Measurements from ENCODE around the gene ZSCAN21. TPM values are rescaled to one million over a fixed set of nuclear protein-coding genes. Genes with fewer than 3 reads are reported as not detected.

Gene ZSCAN21
- total RNA-seq, 1 experiment from 2014 or later = 24.3 TPM

GRCh38 chr7:100111156-100111555 lies 61.6 kb downstream of the ZSCAN21 start:
- Mint-ChIP-seq H3K36me3 (ENCODE audit: insufficient read depth in 1 of 3, low read depth in 3 of 3) (peaks cover 56 to 80% (median 75%) of the 10 kb centered on the region in 3 experiments), H3K4me3 (no peak overlapping the region)
- no peak for TF ChIP-seq CTCF (conservative IDR thresholded peaks at IDR 0.05)

More at GRCh38 chr7:100111156-100111555, 61.6 kb downstream of the ZSCAN21 start:
- H3K27ac Mint-ChIP-seq = peak overlapping the region in 1 of 3 experiments; percentile 8; a peak in 2 of 7 replicates
- no peak overlapping the region for H3K56ac ChIP-seq (ENCODE audit: insufficient read length, low read depth, low read length)
- H2BK15ac ChIP-seq (ENCODE audit: low read depth, low read length) = no peak overlapping the region
- H2BK5ac ChIP-seq (ENCODE audit: insufficient read length, low read length) = no peak overlapping the region
- H2AK5ac ChIP-seq (ENCODE audit: insufficient read length, low read length) = no peak overlapping the region
- H2BK12ac ChIP-seq (ENCODE audit: insufficient read length, low read depth, low read length) = no peak overlapping the region
- no peaks in the 10 kb centered on the region for H3K23me2 ChIP-seq (ENCODE audit: insufficient read length, low read depth, low read length, poor library complexity, severe bottlenecking)
- no peak overlapping the region for H4K5ac ChIP-seq (ENCODE audit: insufficient read length, low read depth, low read length)
- H2AFZ ChIP-seq (ENCODE audit: low read length) = no peak overlapping the region
- 0 out of 4 replicates have a peak, but pooled peaks cover 0 to 3% of the 10 kb centered on the region in 2 experiments for H3K4me1 Mint-ChIP-seq
- no peaks in the 10 kb centered on the region for H3K4me1 ChIP-seq (ENCODE audit: insufficient read depth, low read length)
- no peak overlapping the region for H3K4me2 ChIP-seq (ENCODE audit: insufficient read depth, insufficient read length, low read length)
- H3K14ac ChIP-seq (ENCODE audit: insufficient read depth, low read length) = no peak overlapping the region
- H3K18ac ChIP-seq (ENCODE audit: insufficient read length, low read depth, low read length) = no peak overlapping the region
- no peak overlapping the region for H4K8ac ChIP-seq (replicated peaks; ENCODE audit: insufficient read length, low read depth, low read length)
- no peak overlapping the region for H3K4ac ChIP-seq (ENCODE audit: low read depth, low read length)
- no peak overlapping the region for H2BK120ac ChIP-seq (ENCODE audit: low read depth, low read length, poor library complexity, severe bottlenecking)
- no peaks in the 10 kb centered on the region for H4K20me1 ChIP-seq (ENCODE audit: control insufficient read depth, insufficient read depth, insufficient read length)
- H3K23ac ChIP-seq (ENCODE audit: insufficient read length, low read depth, low read length) = no peak overlapping the region
- no peaks in the 10 kb centered on the region for H3K27me3 ChIP-seq (ENCODE audit: insufficient read depth, low read length)
- no peak overlapping the region for H4K91ac ChIP-seq (ENCODE audit: insufficient read length, low read depth, low read length)
- no peak overlapping the region for H3K27ac ChIP-seq (ENCODE audit: insufficient read length, low read depth, low read length)
- H3K79me2 ChIP-seq (ENCODE audit: insufficient read depth, low read length) = no peaks in the 10 kb centered on the region
- no peaks in the 10 kb centered on the region for H3K27me3 Mint-ChIP-seq (ENCODE audit: low read depth)
- DNase-seq = no peak
- no peak overlapping the region for H3K9ac ChIP-seq (ENCODE audit: extremely low read depth, insufficient read length, low read length)
- H3K9me3 Mint-ChIP-seq = no peaks in the 10 kb centered on the region
- no CpG with 5 or more reads among the region's 7 CpGs for WGBS (ENCODE audit: extremely low coverage, insufficient read length, low lambda C conversion rate)
- H2BK20ac ChIP-seq (ENCODE audit: low read depth, low read length, poor library complexity, severe bottlenecking) = no peak overlapping the region
- no peaks in the 10 kb centered on the region for H3K9me3 ChIP-seq (ENCODE audit: control insufficient read depth, low read depth, low read length)
- H3T11ph ChIP-seq (ENCODE audit: low read length) = no peak overlapping the region
- no peaks in the 10 kb centered on the region for H3K79me1 ChIP-seq (ENCODE audit: insufficient read depth, low read depth, low read length, poor library complexity, severe bottlenecking)
